PC-9 (cell line): ENCODE data around the gene TSPOAP1. TPM values are rescaled to one million over a fixed set of nuclear protein-coding genes. Genes with fewer than 3 reads are reported as not detected.

Source experiments
- BruUV-seq: library from RNA; stranded (reverse); fragments of 400-500 nt; replicated peaks from 2 replicates; lab custom pipeline; 2021; lab: Mats Ljungman, UMichigan
- CTCF ChIA-PET: fragments of 300-600 bp; sonication (Branson Sonifier 250); formaldehyde crosslinking; loops from one replicate; lab custom pipeline; 2022; ENCODE audit warnings: antibody characterized with exemption; lab: Charles Lee
- POLR2A ChIA-PET: fragments of 300-600 bp; sonication (Branson Sonifier 250); formaldehyde crosslinking; loops from one replicate; lab custom pipeline; 2022; ENCODE audit warnings: antibody characterized with exemption; ENCODE audit not compliant: unreplicated experiment; lab: Charles Lee
- DNase-seq, 2 experiments: peaks; one replicate each; pipeline versions ENCODE4 v3.0.0 to v3.0.0-alpha.2; 2015 to 2022; ENCODE audit warnings: mixed read lengths in 1 of 2
- H2AFZ ChIP-seq: fragments of 200-600 bp; sonication (generic); 2 replicates; pipeline ENCODE4 v1.8.1; 2017; ENCODE audit warnings: antibody characterized with exemption
- H3F3A ChIP-seq: fragments of 200-600 bp; sonication (generic); 2 replicates; pipeline ENCODE4 v1.8.1; 2017; ENCODE audit warnings: antibody characterized with exemption, mild to moderate bottlenecking, low read depth; ENCODE audit not compliant: insufficient read depth
- H3K27ac ChIP-seq: fragments of 200-600 bp; sonication (generic); 2 replicates; pipeline ENCODE4 v1.6.1; 2016; ENCODE audit warnings: mixed run types
- H3K27me3 ChIP-seq: fragments of 200-600 bp; sonication (generic); 2 replicates; pipeline ENCODE4 v1.6.1; 2016; ENCODE audit warnings: low read depth, mixed run types; ENCODE audit not compliant: insufficient read depth
- H3K36me3 ChIP-seq: fragments of 200-600 bp; sonication (generic); 2 replicates; pipeline ENCODE4 v1.6.1; 2016; ENCODE audit warnings: low read depth, mixed run types
- H3K4me1 ChIP-seq: fragments of 200-600 bp; sonication (generic); replicated peaks from 2 replicates; pipeline ENCODE4 v1.6.1; 2016; ENCODE audit warnings: mixed run types; ENCODE audit not compliant: insufficient read depth
- H3K4me2 ChIP-seq: fragments of 200-600 bp; sonication (generic); 2 replicates; pipeline ENCODE4 v1.6.1; 2017; ENCODE audit warnings: mixed run types
- H3K4me3 ChIP-seq: fragments of 200-600 bp; sonication (generic); 2 replicates; pipeline ENCODE4 v1.6.1; 2016; ENCODE audit warnings: mixed run types
- H3K79me2 ChIP-seq: fragments of 200-600 bp; sonication (generic); 2 replicates; pipeline ENCODE4 v1.6.1; 2017; ENCODE audit warnings: low read depth, mixed run types
- H3K9me2 ChIP-seq: fragments of 200-600 bp; sonication (generic); 2 replicates; pipeline ENCODE4 v1.8.1; 2017; ENCODE audit warnings: mild to moderate bottlenecking; ENCODE audit not compliant: insufficient read depth
- H3K9me3 ChIP-seq: fragments of 200-600 bp; sonication (generic); 2 replicates; pipeline ENCODE4 v1.8.1; 2016; ENCODE audit warnings: low read depth; ENCODE audit not compliant: insufficient read depth
- H4K20me1 ChIP-seq: fragments of 200-600 bp; sonication (generic); 2 replicates; pipeline ENCODE4 v1.8.1; 2017; ENCODE audit not compliant: insufficient read depth
- CTCF ChIP-seq: fragments of 200-600 bp; sonication (generic); conservative IDR thresholded peaks from 2 replicates; pipeline ENCODE4 v1.6.1; 2017; ENCODE audit warnings: mixed run types, antibody characterized with exemption, mild to moderate bottlenecking, moderate library complexity
- EZH2 ChIP-seq: fragments of 200-600 bp; sonication (generic); IDR thresholded peaks from 2 replicates; pipeline ENCODE4 v1.8.0; 2017; ENCODE audit warnings: antibody characterized with exemption, low read depth
- intact Hi-C: fragments of 100-400 bp; cut with micrococcal nuclease; formaldehyde crosslinking; loops from one replicate; pipeline ENCODE4 v1.10.0; 2022; ENCODE audit not compliant: unreplicated experiment
- total RNA-seq: library from RNA; stranded (reverse); gene quantifications from 2 replicates; pipeline ENCODE4 v1.2.3, GENCODE V29; 2021

Gene TSPOAP1
- total RNA-seq, 1 experiment from 2014 or later, result 0.15 TPM

GRCh38 chr17:58340405-58340876 is 11.8 kb upstream of the TSPOAP1 start:
- BruUV-seq, result no TSS peak
- POLR2A ChIA-PET, result interaction anchor here (0.5 kb wide), 1 partner anchor 258 kb away, joined by 20 read pairs; no protein-coding TSS in a partner anchor
- DNase-seq, result no peak
- H3K27ac ChIP-seq, result no peak overlapping the region
- H2AFZ ChIP-seq, result no peak overlapping the region
- no peaks in the 10 kb centered on the region for H3K79me2 ChIP-seq
- 0 out of 2 replicates have a peak, but pooled peaks cover 2% of the 10 kb centered on the region for H3K36me3 ChIP-seq
- H3K4me1 ChIP-seq, result no peaks in the 10 kb centered on the region
- no peaks in the 10 kb centered on the region for H4K20me1 ChIP-seq
- CTCF ChIA-PET, result no interaction called here
- H3K9me3 ChIP-seq, result no peaks in the 10 kb centered on the region
- no peaks in the 10 kb centered on the region for H3K9me2 ChIP-seq
- H3K27me3 ChIP-seq, result no peaks in the 10 kb centered on the region
- intact Hi-C loops, result no loop called here
- TF ChIP-seq EZH2, result no peak
- TF ChIP-seq CTCF, result no peak
- peaks cover 6% of the 10 kb centered on the region; the same call in 1 of the 2 replicates for H3F3A ChIP-seq
- no peak overlapping the region for H3K4me2 ChIP-seq
- H3K4me3 ChIP-seq, result no peak overlapping the region

- ChIA-PET POLR2A (no interaction called here), CTCF (no interaction called here)
- H3K79me2 ChIP-seq, result no peaks in the 10 kb centered on the region
- H3K9me2 ChIP-seq, result no peaks in the 10 kb centered on the region
- no peak overlapping the region for H2AFZ ChIP-seq
- peaks cover 6% of the 10 kb centered on the region; the same call in 1 of the 2 replicates for H3F3A ChIP-seq
- H3K4me1 ChIP-seq, result no peaks in the 10 kb centered on the region
- no peak overlapping the region for H3K4me3 ChIP-seq
- H4K20me1 ChIP-seq, result no peaks in the 10 kb centered on the region
- no peaks in the 10 kb centered on the region for H3K9me3 ChIP-seq
- no peaks in the 10 kb centered on the region for H3K27me3 ChIP-seq
- no peaks in the 10 kb centered on the region for H3K36me3 ChIP-seq
- H3K4me2 ChIP-seq, result no peak overlapping the region
- H3K27ac ChIP-seq, result no peak overlapping the region
- intact Hi-C loops, result no loop called here
- no peak for TF ChIP-seq CTCF
- TF ChIP-seq EZH2, result no peak
- DNase-seq, result no peak
- BruUV-seq, result no TSS peak
These were observed 11.3 kb upstream of the TSPOAP1 start for GRCh38 chr17:58339755-58340404.

GRCh38 chr17:58338841-58339754 is 10.5 kb upstream of the TSPOAP1 start:
- H3K4me3 ChIP-seq, result no peak overlapping the region
- H3K9me3 ChIP-seq, result no peaks in the 10 kb centered on the region
- H3F3A ChIP-seq, result peaks cover 6% of the 10 kb centered on the region; the same call in 1 of the 2 replicates
- H2AFZ ChIP-seq, result no peak overlapping the region
- no TSS peak for BruUV-seq
- TF ChIP-seq CTCF (no peak), EZH2 (no peak)
- H3K79me2 ChIP-seq, result no peaks in the 10 kb centered on the region
- no peak for DNase-seq
- H3K27ac ChIP-seq, result no peak overlapping the region
- no peak overlapping the region for H3K4me2 ChIP-seq
- no peaks in the 10 kb centered on the region for H3K9me2 ChIP-seq
- no peaks in the 10 kb centered on the region for H4K20me1 ChIP-seq
- intact Hi-C loops, result no loop called here
- POLR2A ChIA-PET, result no interaction called here
- CTCF ChIA-PET, result no interaction called here
- H3K4me1 ChIP-seq, result no peaks in the 10 kb centered on the region
- H3K36me3 ChIP-seq, result no peaks in the 10 kb centered on the region
- H3K27me3 ChIP-seq, result no peaks in the 10 kb centered on the region
